Activated CD4-positive, alpha-beta T cell treated with anti-CD3 and anti-CD28 coated beads, Interleukin-2, amount 50 U/mL, for 4 hours (primary cell): ENCODE results near the gene DNPH1.

Experiments
- DNase-seq, 2 experiments: peaks; one replicate each; pipeline ENCODE4 v3.0.0-alpha.2; 2020

The DNPH1 gene

DNA sequence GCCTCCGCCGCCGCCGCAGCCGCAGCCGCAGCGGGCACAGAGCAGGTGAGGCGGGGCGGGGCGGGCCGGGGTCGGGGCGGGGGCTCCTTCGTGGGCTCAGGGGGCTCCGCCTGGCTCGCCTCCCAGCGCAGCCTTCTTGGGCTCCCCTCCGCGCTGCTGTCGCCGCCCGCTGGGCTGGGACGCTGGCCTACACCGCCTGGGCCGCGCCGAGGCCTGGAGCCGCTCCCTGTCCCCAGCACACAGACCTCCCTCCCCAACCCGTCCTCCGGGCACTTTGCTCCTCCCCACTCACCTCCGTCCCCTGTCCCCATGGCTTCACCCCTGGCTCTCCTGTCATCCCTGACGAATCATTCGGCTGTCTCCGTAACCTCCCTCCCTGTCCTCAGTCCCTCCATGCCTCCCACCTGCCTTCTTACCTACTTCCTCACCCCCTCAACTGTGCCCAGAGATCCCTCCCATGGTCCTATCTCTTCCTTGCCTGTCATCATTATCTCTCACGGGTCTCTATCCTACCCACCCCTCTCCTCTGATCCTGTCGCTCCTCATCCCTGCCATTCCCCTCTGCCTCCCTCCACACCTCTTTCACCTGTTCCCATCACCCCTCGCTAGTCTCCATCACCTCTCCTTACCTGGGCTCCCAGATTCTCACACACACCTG, 14.5 kb upstream of the DNPH1 start:
- no peak for DNase-seq

- DNase-seq, result no peak
These were observed 13.8 kb upstream of the DNPH1 start, which contains the start of gene TTBK1 for GRCh38 chr6:43242908-43243663. Gene TTBK1 (plus strand): TSS chr6:43243481. CDS start chr6:43246661, 3,180 bp downstream.

- no peak for DNase-seq
These were observed 12.2 kb upstream of the DNPH1 start for GRCh38 chr6:43241446-43241845.

- no peak for DNase-seq
These were observed 11.7 kb upstream of the DNPH1 start for GRCh38 chr6:43240950-43241349.

DNA sequence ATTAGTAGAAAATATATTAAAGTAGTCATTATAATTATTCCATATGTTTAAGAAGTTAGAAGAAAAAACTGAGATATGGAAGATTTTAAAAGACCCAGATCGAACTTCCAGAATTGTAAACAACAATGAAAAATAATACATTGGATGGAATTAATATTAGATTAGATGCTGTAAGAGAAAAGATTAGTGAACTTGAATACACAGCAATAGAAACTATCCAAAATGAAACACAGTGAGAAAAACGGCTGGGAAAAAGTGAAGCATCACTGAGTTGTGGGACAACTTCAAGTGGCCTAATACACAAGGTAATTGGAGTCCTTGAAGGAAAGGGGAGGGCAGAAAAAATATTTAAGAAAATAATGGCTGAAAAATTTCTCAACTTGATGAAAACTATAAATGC, 9.8 kb upstream of the DNPH1 start:
- no peak for DNase-seq

GRCh38 chr6:43235841-43236240, 6.6 kb upstream of the DNPH1 start:
- DNase-seq, result no peak

DNA sequence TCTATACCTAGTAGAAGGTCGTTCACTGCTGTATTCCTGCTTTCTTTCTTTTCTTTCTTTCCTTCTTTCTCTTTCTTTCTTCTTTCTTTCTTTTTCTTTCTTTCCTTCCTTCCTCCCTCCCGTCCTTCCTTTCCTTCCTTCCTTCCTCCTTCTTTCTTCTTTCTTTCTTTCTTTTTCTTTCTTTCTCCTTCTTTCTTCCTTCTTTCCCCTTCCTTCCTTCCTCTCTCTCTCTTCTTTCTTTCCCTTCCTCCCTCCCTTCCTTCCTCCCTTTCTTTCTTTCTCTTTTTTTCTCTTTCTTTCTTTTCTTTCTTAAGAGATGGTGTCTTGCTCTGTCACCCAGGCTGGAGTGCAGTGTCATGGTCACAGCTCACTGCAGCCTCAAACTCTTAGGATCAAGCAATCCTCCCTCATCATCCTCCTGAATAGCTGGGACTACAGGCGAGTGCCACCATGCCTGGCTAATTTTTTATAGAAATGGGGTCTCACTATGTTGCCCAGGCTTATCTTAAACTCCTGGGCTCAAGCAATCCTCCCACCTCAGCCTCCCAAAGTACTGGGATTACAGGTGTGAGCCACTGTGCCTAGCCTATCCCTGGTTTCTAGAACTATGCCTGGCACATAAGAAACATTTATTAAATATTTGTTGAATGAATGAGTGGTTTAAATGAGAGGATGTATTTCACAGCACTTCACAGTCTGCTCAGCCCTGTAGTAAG, 2.6 kb upstream of the DNPH1 start:
- no peak for DNase-seq

GRCh38 chr6:43231053-43231452, 1.8 kb upstream of the DNPH1 start:
- no peak for DNase-seq

DNA sequence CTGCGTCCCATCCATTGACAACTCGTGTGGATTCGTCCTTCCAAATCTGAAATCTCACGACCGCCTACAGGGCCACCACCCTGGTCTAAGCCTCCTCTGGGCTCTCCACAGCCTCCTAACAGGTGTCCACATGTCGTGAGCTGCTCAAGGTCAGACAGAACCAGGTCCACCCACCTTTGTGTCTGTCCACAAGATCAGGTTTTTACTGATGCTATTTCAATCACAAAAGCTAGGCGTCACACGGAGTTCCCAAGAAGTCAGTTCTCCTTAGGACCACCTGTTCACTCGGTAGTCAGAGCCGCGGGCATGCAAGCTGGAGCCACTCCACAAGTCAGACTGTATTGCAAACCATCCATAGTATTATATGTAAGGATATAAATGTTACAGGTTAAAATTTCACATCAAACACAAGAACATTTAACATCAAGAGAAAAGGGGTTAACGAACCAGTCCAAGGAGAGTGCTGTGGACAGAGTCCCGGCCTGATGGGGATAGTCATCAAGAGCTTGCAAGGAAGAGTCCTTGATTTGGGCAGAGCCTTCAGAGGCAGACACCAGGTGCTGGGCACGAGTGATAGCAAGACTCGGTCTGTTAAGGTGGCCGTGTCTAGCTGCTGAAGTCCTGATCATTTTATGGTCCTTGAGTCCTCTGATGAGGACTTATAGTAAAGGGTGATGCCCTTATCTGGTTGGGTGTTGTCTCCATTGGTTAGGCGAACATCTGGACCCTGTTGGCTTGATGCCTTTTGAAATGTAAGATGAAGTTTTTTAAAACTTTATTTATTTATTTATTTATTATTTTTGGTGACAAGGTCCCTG, 731 bp upstream of the DNPH1 start:
- no peak for DNase-seq

DNA sequence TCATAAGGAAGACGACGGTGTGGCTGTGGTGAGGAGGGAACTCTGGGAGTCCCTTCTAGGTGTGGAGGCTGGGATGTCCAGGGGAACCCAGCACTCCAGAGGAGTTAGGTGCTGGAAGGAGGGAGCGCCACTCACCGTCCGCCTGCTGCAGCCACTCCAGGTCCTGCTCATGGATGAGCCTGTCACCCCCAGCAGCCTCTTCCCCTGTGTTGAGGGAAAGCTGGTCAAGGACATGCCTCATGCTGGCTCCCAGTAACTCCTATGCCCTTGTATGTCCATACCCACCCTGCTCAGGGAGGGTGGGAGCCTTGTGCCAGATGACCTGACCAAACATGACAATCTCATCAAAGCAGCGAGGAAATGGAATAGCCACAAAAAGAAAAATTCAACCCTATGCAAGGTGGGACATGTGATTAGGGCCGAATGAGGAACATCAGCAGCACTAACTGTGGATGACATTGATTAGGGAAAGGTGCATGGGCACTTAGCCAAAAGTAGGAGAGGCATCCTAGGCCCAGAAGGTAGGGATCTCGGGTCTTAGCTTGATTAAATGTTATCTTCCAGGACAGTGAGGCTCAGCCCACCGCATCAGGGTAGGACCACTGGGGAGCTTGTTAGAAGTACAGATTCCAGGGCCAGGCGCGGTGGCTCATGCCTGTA, 3.0 kb downstream of the DNPH1 start:
- DNase-seq, result no peak

- DNase-seq, result no peak
These were observed 6.1 kb downstream of the DNPH1 start for GRCh38 chr6:43223175-43223574.

- no peak for DNase-seq
These were observed 6.7 kb downstream of the DNPH1 start for GRCh38 chr6:43222418-43223059.

- no peak for DNase-seq
These were observed 8.0 kb downstream of the DNPH1 start for GRCh38 chr6:43221046-43221972.

GRCh38 chr6:43220439-43220951, 8.8 kb downstream of the DNPH1 start:
- no peak for DNase-seq

DNA sequence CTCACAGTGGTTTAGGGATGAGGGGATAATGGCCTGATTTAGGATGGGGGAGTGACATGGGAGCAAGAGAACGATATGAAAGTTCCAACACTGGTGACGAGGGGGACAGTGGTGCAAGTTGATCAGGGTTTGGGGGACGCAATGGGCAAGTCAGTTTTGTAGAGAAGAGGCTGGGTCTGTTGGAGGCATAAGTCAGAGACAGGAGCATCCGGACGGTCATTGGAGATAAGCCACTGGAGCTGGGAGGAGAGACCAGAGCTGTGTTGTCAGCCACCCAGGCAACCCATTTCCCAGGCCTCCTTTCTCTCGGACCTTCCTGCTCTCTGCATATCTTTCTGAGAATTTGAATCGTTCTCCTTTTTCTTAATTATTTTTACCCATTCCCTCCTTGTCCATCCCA, 9.5 kb downstream of the DNPH1 start:
- DNase-seq, result no peak

DNA sequence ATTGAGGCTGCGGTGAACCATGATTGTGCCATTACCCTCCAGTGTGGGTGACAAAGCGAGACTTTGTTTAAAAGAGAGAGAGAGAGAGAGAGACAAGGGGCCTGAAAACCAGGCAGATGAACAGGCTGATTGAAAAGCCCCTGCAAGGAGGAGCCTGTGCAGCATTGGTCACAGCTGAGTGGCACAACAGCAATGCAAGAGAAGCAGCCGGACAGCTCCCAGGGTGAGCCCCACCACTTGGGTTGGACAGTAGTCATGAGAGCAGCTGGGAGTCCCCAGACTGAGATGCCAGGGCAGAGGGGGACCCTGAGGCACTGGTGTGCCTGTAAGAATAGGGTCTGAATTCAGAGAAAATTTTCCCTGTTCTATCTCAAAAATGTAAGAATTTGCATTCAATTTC, 10.2 kb downstream of the DNPH1 start:
- DNase-seq, result no peak

GRCh38 chr6:43217351-43217750, 11.9 kb downstream of the DNPH1 start:
- DNase-seq, result no peak

DNA sequence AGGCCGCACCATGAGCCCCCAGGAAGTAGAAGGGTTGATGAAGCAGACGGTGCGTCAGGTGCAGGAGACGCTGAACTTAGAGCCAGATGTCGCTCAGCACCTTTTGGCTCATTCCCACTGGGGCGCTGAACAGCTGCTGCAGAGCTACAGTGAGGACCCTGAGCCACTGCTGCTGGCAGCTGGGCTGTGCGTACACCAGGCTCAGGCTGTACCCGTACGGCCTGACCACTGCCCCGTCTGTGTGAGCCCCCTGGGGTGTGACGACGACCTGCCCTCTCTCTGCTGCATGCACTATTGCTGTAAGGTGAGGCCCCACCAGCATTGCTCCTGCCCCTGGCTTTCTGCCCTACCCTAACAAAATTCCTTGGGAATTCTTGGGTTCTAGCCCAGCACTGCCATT, 13.1 kb downstream of the DNPH1 start:
- DNase-seq, result no peak

- no peak for DNase-seq
These were observed 14.2 kb downstream of the DNPH1 start for GRCh38 chr6:43215066-43215465.

GRCh38 chr6:43213431-43213830, 15.8 kb downstream of the DNPH1 start:
- DNase-seq, result no peak

DNA sequence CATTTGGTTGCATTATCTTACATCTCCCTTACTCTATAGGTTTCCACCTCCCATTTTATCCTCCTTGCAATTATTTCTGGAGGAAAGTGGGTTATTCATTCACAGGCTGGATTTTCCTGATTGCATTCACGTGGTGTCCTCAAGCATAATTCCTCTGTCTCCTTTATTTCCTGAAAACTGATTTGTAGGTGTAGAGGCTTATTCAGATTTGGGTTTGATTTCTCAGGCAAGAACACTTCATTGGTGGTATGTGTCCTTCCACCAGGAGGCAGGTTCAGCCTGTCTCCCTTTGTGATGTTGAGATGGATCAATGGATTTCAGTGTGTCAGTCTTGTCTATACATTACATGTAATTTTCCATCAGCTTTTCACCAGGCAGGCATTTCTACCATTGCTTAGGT, 17.3 kb downstream of the DNPH1 start:
- no peak for DNase-seq
